ENCODE data around the gene USP51.

DNA sequence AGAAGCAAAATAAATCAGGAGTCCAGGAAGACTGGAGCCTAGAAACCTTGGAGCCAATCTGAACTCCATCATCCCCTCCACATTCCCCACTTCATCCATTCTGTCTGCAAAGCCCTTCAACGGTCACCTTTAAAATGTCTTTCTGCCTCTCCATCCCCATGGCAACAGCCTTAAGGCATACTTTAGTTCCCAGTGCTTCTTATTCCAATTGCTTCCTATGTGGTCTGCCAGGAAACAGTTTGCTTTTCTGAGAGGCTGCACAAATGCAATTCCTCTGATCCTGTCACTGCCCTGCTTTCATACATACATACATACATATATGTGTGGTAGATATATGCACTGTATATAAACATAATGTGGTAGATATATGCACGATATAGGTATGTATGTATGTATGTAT is 38.5 kb downstream of the USP51 start:
- TF ChIP-seq, protein P1, sequence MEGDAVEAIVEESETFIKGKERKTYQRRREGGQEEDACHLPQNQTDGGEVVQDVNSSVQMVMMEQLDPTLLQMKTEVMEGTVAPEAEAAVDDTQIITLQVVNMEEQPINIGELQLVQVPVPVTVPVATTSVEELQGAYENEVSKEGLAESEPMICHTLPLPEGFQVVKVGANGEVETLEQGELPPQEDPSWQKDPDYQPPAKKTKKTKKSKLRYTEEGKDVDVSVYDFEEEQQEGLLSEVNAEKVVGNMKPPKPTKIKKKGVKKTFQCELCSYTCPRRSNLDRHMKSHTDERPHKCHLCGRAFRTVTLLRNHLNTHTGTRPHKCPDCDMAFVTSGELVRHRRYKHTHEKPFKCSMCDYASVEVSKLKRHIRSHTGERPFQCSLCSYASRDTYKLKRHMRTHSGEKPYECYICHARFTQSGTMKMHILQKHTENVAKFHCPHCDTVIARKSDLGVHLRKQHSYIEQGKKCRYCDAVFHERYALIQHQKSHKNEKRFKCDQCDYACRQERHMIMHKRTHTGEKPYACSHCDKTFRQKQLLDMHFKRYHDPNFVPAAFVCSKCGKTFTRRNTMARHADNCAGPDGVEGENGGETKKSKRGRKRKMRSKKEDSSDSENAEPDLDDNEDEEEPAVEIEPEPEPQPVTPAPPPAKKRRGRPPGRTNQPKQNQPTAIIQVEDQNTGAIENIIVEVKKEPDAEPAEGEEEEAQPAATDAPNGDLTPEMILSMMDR (IDR thresholded peaks at IDR 0.05; ENCODE audit: insufficient read depth, low read length, poor library complexity, severe bottlenecking) = no peak
- no peak for TF ChIP-seq EZH2phosphoT487 (conservative IDR thresholded peaks at IDR 0.05; ENCODE audit: low read length)
